Testis (tissue), 3 donors: Measurements from ENCODE around the gene NOXO1. TPM values are rescaled to one million over a fixed set of nuclear protein-coding genes. Genes with fewer than 3 reads are reported as not detected.

Source experiments
- DNase-seq: peaks from one replicate; pipeline ENCODE4 v3.0.0-alpha.2; 2019
- H3K27ac ChIP-seq, 2 donors: fragments of 200-600 bp; sonication (generic); one replicate each; pipeline ENCODE4 v1.5.1; 2019
- H3K27me3 ChIP-seq: fragments of 200-600 bp; sonication (generic); one replicate; pipeline ENCODE4 v1.5.1; 2019
- H3K36me3 ChIP-seq: fragments of 200-600 bp; sonication (generic); one replicate; pipeline ENCODE4 v1.5.1; 2017; ENCODE audit warnings: low read depth; ENCODE audit errors: missing control alignments
- H3K4me1 ChIP-seq: fragments of 200-600 bp; sonication (generic); one replicate; pipeline ENCODE4 v1.5.1; 2019
- H3K4me3 ChIP-seq, 2 donors: fragments of 200-600 bp; sonication (generic); one replicate each; pipeline ENCODE4 v1.5.1; 2017 to 2019
- H3K9me3 ChIP-seq: fragments of 200-600 bp; sonication (generic); one replicate; pipeline ENCODE4 v1.5.1; 2017
- CTCF ChIP-seq, 3 experiments: fragments of 450-650 bp in 2 of 3; fragments of 200-600 bp in 1 of 3; sonication (generic) in 1 of 3; IDR thresholded peaks; one replicate each; pipeline ENCODE4 v1.5.1; 2016 to 2019; ENCODE audit warnings: antibody characterized with exemption in 3 of 3, mild to moderate bottlenecking in 2 of 3, moderate library complexity in 1 of 3
- POLR2A ChIP-seq: fragments of 450-650 bp; IDR thresholded peaks from one replicate; pipeline ENCODE4 v1.6.1; 2017; ENCODE audit warnings: antibody characterized with exemption, mild to moderate bottlenecking, moderate library complexity
- WGBS, 2 donors: methylation state at CpG; one replicate each; pipeline ENCODE4 v1.1.5; 2018; 5-methylcytosine and 5-hydroxymethylcytosine counted together
- intact Hi-C: fragments of 100-400 bp; cut with DNase I; formaldehyde crosslinking; loops from one replicate; pipeline ENCODE4 v1.15.1; 2023; ENCODE audit warnings: low total_unique reads
- polyA plus RNA-seq: library from polyadenylated mRNA; stranded (reverse); fragments of 350-450 nt; fragmentation: Illumina TruSeq; extraction: RNeasy Lipid Tissue Mini Kit (QIAGEN cat#74804); gene quantifications from one replicate; pipeline ENCODE4 v1.2.3, GENCODE V29; 2014; ENCODE audit warnings: low read depth, low replicate concordance; ENCODE audit not compliant: insufficient read depth
- total RNA-seq, 2 donors: library from RNA; depleted of rRNA; stranded (reverse); fragments of >200 nt; gene quantifications; one replicate each; pipeline ENCODE4 v1.2.3, GENCODE V29; 2016

Gene NOXO1
- total and polyA plus RNA-seq, 3 donors from 2014 or later, result 3.7 to 7.6 (median 4.8) TPM

- DNase-seq, result no peak
- Histone ChIP-seq H3K4me3 (no peak overlapping the region), H3K27ac (no peak overlapping the region), H3K36me3 (no peaks in the 10 kb centered on the region), H3K27me3 (no peaks in the 10 kb centered on the region), H3K4me1 (peaks cover 46% of the 10 kb centered on the region), H3K9me3 (no peaks in the 10 kb centered on the region)
- WGBS, 2 donors, result 73 to 78% methylated on average over 3 to 21 of the region's 21 CpGs
- intact Hi-C loops, result no loop called here
- TF ChIP-seq POLR2A (no peak), CTCF (IDR thresholded peaks at IDR 0.05) (no peak)
Measured at GRCh38 chr16:2005646-2006045, 24.4 kb upstream of the NOXO1 start.

- H3K36me3 ChIP-seq, result no peaks in the 10 kb centered on the region
- no peaks in the 10 kb centered on the region for H3K9me3 ChIP-seq
- intact Hi-C loops, result no loop called here
- peaks cover 40% of the 10 kb centered on the region for H3K4me1 ChIP-seq
- H3K27ac ChIP-seq, result peak overlapping the region; percentile 31 to 45
- H3K27me3 ChIP-seq, result no peaks in the 10 kb centered on the region
- no peak overlapping the region for H3K4me3 ChIP-seq
- WGBS, 2 donors, result 58 to 69% methylated on average over 9 to 34 of the region's 34 CpGs
- DNase-seq, result peak; percentile 63
- TF ChIP-seq CTCF (IDR thresholded peaks at IDR 0.05), result no peak
- no peak for TF ChIP-seq POLR2A
Measured at GRCh38 chr16:2004795-2005517, 23.7 kb upstream of the NOXO1 start.

- Histone ChIP-seq H3K27ac (peak overlapping the region; percentile 31 to 45), H3K36me3 (no peaks in the 10 kb centered on the region), H3K4me3 (no peak overlapping the region), H3K27me3 (no peaks in the 10 kb centered on the region), H3K4me1 (peaks cover 40% of the 10 kb centered on the region), H3K9me3 (no peaks in the 10 kb centered on the region)
- intact Hi-C loops, result no loop called here
- 32 to 90% methylated on average over 4 to 35 of the region's 36 CpGs for WGBS, 2 donors
- peak; percentile 92 for DNase-seq
- TF ChIP-seq POLR2A (no peak), CTCF (IDR thresholded peaks at IDR 0.05) (peak; percentile 76 to 89 (median 86))
Measured at GRCh38 chr16:2003827-2004641, 22.8 kb upstream of the NOXO1 start.

- no peaks in the 10 kb centered on the region for H3K36me3 ChIP-seq
- no peaks in the 10 kb centered on the region for H3K9me3 ChIP-seq
- H3K4me1 ChIP-seq, result peaks cover 33% of the 10 kb centered on the region
- 88 to 100% methylated on average over 2 to 8 of the region's 8 CpGs for WGBS, 2 donors
- DNase-seq, result no peak
- H3K4me3 ChIP-seq, result no peak overlapping the region
- H3K27ac ChIP-seq, result no peak overlapping the region
- intact Hi-C loops, result no loop called here
- H3K27me3 ChIP-seq, result no peaks in the 10 kb centered on the region
- TF ChIP-seq CTCF (IDR thresholded peaks at IDR 0.05) (no peak), POLR2A (no peak)
Measured at GRCh38 chr16:2003231-2003826, 22.1 kb upstream of the NOXO1 start.
